Measurements from ENCODE around the gene WAS. TPM values are rescaled to one million over a fixed set of nuclear protein-coding genes. Genes with fewer than 3 reads are reported as not detected.

The WAS gene
- total and polyA plus RNA-seq, 8 donors = 0.39 to 7.5 (median 1.0) TPM

DNA sequence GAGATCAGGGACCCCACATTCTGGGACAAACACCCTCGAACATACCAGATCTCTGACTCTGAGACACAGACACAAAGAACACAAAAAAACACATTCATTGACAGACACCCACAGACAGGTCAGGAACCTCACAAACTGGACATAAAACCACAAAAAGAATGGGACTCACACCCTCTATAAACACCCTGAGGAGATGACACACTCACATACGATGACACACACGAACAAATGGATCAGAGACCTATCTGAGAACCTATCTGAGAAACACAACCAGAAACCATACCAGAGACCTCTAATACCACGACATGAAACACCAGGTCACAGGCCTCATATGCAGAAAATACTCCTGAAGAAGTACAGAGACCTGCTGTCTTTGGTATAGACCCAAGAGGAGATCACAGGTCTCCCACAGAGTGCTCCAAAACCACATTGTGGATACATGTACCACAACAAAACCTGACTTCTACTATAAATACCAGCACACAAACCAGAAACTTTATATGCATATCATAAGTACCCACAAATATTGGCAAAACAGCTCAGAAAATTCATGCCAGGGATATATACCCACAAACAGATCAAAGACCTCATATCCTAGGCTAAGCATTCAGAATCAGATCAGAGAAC lies 32.4 kb downstream of the WAS start:
- WGBS, 2 donors = 62 to 64% methylated on average over 4 of the region's 4 CpGs
- H3K9me3 ChIP-seq = no peaks in the 10 kb centered on the region
- TF ChIP-seq, protein P1, sequence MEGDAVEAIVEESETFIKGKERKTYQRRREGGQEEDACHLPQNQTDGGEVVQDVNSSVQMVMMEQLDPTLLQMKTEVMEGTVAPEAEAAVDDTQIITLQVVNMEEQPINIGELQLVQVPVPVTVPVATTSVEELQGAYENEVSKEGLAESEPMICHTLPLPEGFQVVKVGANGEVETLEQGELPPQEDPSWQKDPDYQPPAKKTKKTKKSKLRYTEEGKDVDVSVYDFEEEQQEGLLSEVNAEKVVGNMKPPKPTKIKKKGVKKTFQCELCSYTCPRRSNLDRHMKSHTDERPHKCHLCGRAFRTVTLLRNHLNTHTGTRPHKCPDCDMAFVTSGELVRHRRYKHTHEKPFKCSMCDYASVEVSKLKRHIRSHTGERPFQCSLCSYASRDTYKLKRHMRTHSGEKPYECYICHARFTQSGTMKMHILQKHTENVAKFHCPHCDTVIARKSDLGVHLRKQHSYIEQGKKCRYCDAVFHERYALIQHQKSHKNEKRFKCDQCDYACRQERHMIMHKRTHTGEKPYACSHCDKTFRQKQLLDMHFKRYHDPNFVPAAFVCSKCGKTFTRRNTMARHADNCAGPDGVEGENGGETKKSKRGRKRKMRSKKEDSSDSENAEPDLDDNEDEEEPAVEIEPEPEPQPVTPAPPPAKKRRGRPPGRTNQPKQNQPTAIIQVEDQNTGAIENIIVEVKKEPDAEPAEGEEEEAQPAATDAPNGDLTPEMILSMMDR (IDR thresholded peaks at IDR 0.05) = no peak
- H3K4me3 ChIP-seq = no peak overlapping the region
- intact Hi-C loops (cut with DNase I) = no loop called here
- no peak for DNase-seq
- H3K4me1 ChIP-seq = no peaks in the 10 kb centered on the region
- H3K36me3 ChIP-seq = no peaks in the 10 kb centered on the region
- H3K27ac ChIP-seq = no peak overlapping the region
- ATAC-seq = no peak
- FAIRE-seq = no peak
- H3K27me3 ChIP-seq = no peaks in the 10 kb centered on the region

DNA sequence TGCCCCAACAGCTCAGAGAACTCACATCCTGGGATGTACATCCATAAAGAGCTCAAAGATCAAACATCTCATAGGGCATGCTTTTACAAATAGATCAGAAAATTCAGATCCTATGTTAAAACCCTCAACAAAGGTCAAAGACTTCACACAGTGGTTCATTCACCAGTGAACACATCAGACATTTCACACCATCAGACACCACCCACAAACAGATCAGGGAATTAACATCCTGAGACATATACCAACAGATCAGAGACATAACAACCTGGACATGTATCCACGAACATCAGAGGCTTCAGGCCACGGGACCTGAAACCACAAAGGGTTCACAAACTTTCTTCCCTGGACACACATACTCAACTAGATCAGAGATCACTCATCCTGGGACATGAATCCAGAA lies 36.4 kb downstream of the WAS start:
- H3K4me1 ChIP-seq = no peaks in the 10 kb centered on the region
- FAIRE-seq (no peak), DNase-seq (no peak), ATAC-seq (no peak)
- H3K9me3 ChIP-seq = no peaks in the 10 kb centered on the region
- 48 to 56% methylated on average over 2 of the region's 2 CpGs for WGBS, 2 donors
- TF ChIP-seq, protein P1 (IDR thresholded peaks at IDR 0.05) = no peak
- intact Hi-C loops (cut with DNase I) = no loop called here
- no peaks in the 10 kb centered on the region for H3K36me3 ChIP-seq
- no peaks in the 10 kb centered on the region for H3K27me3 ChIP-seq
- no peak overlapping the region for H3K4me3 ChIP-seq
- H3K27ac ChIP-seq = no peak overlapping the region

DNA sequence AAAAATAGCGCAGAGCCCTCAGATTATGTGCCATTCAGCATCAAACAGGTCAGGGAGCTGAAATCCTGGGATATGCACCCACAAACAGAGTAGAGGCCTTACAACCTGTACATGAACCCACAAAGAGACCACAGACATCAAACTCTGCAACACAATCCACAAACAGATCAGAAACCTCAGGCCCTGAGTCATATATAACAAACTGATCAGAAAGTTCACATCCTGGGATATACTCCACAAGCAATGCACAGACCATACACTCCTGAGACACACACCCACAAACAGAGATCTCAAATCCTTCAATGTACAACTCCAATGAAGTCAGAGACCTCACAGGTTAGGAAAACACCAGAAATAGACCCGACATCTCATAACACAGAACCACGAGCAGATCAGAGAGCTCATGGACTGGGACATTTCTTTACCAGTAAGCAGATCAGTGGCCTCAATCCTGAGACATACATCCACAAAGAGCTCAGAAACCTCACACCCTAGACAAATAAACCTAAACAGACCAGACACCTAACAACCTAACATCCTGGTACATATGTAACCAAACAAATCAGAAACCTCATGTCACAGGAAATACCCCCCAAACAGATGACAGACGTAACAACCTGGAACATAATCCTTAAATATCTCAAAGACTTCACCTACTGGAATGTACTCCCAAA lies 37.1 kb downstream of the WAS start:
- whole genome bisulfite sequencing, 2 donors = 52 to 62% methylated on average over 4 of the region's 4 CpGs
- TF ChIP-seq, protein P1 (IDR thresholded peaks at IDR 0.05) = no peak
- no peak overlapping the region for H3K27ac ChIP-seq
- H3K36me3 ChIP-seq = no peaks in the 10 kb centered on the region
- H3K4me1 ChIP-seq = no peaks in the 10 kb centered on the region
- H3K27me3 ChIP-seq = peaks cover 0 to 3% (median 0%) of the 10 kb centered on the region in 4 donors
- intact Hi-C loops (cut with DNase I) = no loop called here
- no peak for FAIRE-seq
- ATAC-seq = no peak
- H3K9me3 ChIP-seq = no peaks in the 10 kb centered on the region
- H3K4me3 ChIP-seq = no peak overlapping the region
- DNase-seq = no peak

DNA sequence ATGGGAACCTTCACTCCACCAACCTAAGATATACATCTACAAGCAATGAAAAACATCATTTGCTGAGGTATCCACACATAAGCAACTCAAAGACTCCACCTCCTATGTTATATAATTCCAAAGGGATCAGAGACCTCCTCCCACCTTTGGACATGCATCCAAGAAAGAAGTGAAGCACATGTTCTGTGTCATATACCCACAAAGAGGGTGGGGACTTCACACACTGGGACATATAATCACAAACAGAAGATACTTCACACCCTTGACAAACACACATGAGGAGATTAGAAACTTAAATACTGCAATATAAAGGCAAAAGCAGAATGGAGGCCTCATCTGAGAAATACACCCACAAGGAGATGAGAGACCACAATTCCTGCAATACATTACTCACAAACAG lies 38.3 kb downstream of the WAS start:
- Histone ChIP-seq H3K4me1 (no peaks in the 10 kb centered on the region), H3K9me3 (no peaks in the 10 kb centered on the region), H3K27ac (no peak overlapping the region), H3K4me3 (no peak overlapping the region), H3K27me3 (peaks cover 0 to 7% (median 0%) of the 10 kb centered on the region in 4 donors), H3K36me3 (no peaks in the 10 kb centered on the region)
- TF ChIP-seq, protein P1 (IDR thresholded peaks at IDR 0.05) = no peak
- DNase-seq = no peak
- ATAC-seq = no peak
- intact Hi-C loops (cut with DNase I) = no loop called here
- FAIRE-seq = no peak

DNA sequence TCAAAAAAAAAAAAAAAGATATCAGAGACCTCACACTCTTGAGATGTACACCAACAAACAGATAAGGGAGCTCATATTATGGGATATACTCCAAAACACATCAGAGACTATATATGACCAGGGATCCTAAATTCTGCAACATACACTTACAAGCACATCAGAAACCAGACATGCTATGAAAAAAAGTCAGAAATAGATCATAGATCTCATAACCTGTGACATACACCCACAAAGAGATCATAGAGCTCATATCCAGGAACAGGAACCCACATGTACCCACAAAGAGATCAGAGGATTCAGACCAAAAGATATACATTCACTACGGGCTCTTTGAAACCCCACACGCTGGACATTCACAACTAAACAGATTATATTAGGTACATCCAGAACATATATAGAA lies 43.0 kb downstream of the WAS start:
- Histone ChIP-seq H3K36me3 (no peaks in the 10 kb centered on the region), H3K9me3 (no peaks in the 10 kb centered on the region), H3K27ac (no peak overlapping the region), H3K27me3 (peaks cover 0 to 11% (median 0%) of the 10 kb centered on the region in 4 donors), H3K4me1 (no peaks in the 10 kb centered on the region), H3K4me3 (no peak overlapping the region)
- TF ChIP-seq, protein P1 (IDR thresholded peaks at IDR 0.05) = no peak
- no peak for DNase-seq
- intact Hi-C loops (cut with DNase I) = no loop called here
- ATAC-seq = no peak
- no peak for FAIRE-seq
- 81 to 82% methylated on average over 2 of the region's 2 CpGs for WGBS, 2 donors
